NCI-H526 (cell line): ENCODE results near the gene SASH1.
"Not testable (repeated sequence)": the region's sequence is repeated elsewhere in the genome, so short reads cannot be mapped to it uniquely, and the experiment has no call there.

ENCODE experiments used
- DNase-seq, 2 experiments: peaks; one replicate each; lab custom pipeline; 2025; lab: John Stamatoyannopoulos, UW

SASH1 gene

DNA sequence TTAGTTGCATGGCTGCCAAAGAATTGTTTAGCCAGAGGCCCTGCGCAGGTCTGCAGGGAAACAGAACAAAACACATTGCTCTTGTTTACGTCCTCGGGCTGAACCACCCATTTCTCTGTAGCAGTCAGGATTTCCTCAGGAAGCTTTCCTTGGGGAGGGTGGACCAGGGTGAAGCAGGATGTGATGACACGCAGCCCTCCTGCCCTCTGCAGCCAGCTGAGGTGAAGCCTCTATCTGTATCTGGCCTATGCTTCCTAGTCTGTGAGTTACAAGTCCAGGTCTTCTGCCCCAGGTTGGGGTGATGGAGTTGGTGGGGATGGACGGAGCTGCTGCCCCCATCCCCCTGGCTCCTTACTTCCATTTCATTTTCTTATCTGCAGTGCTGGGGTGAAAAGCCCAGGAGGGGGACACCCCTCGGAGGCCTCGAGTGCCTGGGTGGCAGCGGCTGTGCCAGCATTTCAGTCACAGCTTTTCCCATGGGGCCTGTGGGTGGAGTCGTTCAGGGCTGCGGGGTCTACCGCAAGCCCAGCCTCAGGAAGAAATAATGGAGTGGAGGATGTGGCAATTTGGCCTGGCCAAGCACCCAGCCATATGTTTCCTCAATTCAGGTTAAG lies 24.9 kb downstream of the SASH1 start:
- no peak for DNase-seq

DNA sequence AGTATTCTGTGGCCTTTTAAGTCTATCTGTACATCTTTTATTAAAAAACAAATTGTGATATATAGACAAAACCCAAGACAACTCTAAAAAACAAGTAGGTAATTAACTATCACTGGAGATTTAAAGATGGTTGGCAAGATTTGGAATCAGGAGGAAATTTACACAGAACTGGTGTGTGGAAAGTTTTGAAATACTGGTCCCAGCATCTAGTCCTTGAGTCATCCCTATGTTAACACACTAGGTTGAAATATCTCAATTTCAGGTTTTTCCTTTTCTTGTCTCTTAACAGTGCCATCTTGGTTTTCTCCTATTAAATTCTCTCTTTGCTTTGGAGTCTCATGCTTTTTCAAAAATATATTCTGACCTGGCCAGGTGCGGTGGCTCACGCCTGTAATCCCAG lies 27.5 kb downstream of the SASH1 start:
- no peak for DNase-seq

DNA sequence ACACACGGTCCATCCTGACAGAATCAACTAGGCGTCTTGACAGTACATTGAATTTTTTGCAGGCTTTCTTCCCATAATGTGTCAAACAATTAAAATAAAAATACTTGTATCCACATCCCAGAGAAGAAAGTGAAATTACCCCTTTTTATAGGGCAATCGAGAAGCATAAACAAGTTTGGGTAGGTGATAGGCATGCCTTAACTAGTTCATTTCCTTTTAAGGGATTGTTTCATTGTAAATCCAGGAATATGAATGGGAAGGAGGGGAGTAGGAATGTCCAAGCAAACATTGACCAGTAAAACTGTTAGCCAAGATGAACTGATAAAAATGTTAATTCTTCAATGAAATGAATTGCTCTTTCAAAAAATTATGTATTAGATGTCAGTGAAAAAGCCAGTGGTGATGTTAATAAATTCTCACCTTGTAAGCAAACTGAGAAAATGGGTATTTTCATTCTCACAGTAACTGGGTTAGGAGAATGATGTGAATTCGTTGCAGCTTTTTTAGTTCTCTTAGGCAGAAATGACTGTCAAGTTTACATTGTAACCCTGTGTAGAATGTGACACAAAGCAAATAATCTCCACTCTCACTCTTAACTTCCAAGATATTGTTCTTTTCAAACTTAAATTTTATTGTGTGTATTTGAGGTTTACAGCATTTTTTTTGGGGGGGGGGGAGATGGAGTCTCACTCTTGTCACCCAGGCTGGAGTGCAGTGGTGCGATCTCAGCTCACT lies 31.6 kb downstream of the SASH1 start:
- DNase-seq, result no peak

DNA sequence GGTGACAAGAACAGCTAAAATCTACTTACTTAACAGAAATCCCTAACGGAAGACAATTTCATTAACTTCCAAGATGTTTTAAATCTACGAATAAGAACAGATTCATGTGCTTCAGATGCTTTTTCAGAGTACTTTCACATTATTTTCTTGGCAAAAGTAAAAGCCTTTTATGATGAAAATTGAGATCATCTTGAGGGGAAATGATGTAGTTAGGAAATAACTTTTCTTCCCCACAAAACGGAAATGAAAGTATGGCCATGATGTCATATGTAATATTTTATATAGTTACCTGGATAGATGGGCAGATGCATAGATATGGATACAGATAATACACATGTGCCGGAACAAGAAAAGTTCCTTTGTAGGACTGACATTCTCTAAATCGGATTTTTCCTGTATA lies 32.8 kb downstream of the SASH1 start:
- no peak for DNase-seq

DNA sequence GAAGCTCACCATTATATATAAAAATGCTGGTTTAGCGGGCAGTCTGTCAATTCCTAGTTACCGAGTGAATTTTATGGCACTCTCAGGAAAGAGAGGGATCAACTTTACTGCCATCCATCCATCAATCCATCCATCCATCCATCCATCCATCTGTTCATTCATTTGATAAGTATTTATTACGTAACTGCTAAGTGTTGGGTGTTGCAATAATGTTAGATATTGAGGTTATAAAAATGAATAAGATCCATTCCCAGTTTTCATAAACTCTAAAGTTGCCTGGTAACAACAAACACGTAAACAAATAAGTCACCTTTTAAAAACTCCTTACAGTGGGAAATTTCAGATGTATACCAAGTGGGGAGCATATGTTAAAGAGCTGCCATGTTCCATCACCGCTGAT lies 36.8 kb downstream of the SASH1 start:
- no peak for DNase-seq

DNA sequence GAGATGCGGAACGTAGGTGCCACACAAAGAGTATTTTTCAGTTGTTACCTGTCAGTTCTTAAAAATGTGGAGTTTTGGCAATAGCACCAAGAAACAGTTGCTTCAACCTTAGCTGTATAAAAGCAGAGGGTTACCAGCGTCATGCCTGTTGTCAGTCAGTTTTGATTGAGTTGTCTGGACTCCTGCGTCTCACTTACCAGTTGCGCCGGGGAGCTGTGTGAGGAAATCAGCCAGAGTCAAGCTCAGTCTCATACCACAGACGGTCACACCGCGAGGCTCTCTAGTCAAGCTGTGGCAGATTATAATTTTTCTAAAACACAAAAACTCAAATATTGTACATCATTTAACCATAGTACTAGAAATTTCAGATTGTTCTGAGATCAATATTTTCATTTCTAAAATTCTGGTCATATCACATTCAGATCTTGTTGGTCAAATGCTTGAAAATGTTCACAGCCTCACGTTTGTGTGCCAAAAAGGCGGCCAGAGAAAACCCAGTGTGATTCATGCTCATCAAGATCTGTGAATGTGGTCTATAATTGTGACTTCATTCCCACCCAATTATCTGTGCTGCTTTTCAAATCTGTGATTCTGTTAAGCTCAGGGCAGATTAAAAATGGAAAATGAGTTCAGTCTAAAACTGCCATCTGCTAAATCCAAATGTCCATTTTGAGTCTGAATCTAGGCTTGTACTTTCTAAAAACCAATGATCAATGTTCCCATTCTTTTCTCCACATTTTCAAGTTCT lies 37.5 kb downstream of the SASH1 start:
- DNase-seq, result no peak

DNA sequence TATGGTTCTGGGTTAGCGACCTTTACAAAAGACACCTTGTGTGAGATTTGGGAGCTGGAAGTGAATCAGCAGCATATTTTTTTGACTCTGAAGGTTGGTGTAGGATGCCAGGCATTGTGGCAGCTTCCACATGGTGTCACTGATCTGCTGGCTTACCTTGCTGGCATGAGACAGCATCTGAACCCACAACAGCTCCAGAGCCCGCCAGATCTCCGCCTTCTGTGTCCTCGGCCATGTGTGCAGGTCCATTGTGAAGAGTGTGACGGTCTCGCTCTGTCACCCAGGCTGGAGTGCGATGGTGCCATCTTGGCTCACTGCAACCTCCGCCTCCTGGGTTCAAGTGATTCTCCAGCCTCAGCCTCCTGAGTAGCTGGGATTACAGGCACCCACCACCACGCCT lies 39.4 kb downstream of the SASH1 start:
- not testable (repeated sequence) for DNase-seq

DNA sequence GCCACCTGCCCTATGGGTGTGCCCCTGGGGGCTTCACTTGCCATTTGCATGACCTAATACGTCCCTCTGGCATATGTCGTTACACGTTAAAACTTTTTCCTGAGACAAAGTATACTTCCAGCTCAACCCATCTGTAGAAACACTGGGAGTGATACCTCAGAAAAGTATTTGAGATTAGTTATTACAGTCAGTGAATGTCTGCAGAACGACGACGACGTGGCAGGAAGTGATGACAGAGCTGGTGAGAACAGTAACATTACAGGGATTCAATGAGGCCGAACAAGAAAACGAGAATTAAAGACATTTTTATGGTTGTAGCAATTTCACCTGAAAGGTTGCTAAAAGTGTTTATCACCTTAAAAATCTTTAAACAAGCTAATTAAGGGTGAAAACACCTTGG lies 40.2 kb downstream of the SASH1 start:
- no peak for DNase-seq

DNA sequence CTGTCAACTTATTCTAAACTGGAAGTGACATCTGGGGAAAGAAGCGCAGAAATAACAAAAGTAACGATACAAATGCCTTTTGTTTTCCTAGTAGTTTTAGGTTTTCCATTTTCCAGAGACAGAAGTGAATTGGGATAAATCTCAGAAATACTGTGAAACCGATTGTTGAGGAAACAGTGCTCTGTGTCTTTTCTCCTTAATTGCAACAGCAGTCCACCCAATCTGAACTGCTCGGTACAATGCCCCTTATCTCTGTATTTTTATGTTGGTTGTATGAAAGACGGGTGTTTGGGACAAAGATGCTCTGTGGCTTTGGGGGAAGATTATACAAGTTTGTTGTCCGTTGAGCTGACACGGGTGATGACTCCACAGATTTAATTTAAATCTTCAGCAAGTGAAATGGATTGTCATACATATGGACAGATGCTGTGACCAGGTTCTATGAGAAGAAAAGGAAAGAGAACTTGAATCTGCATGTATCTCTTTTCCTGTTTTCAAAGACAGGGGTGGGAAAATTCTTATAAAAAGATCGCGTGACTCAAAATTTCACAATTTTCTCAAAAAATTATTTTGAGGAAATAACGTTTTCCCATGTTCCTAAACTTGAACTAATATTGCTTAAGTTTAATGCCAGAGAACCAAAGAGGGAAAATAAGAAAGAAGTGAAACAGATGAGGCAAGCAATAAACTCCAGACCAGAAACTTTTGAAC lies 41.2 kb downstream of the SASH1 start:
- DNase-seq, result no peak

DNA sequence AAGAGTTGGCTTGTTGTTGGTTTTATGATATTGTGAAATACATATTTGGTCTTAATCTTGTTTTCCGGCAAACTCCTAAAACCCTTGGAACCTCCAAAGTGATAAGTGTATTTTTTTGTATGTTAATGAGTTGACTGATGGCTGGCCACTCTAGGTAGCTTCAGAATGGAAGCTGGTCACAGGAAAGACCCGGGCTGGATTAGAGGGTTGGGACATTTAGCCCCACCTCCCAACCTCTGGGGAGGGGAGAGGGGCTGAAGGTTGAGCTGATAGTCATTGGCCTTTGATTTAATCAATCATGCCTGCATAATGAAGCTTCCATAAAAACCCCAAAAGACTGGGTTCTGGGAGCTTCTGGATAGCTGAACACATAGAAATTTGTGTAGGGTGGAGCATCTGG lies 42.7 kb downstream of the SASH1 start:
- no peak for DNase-seq

DNA sequence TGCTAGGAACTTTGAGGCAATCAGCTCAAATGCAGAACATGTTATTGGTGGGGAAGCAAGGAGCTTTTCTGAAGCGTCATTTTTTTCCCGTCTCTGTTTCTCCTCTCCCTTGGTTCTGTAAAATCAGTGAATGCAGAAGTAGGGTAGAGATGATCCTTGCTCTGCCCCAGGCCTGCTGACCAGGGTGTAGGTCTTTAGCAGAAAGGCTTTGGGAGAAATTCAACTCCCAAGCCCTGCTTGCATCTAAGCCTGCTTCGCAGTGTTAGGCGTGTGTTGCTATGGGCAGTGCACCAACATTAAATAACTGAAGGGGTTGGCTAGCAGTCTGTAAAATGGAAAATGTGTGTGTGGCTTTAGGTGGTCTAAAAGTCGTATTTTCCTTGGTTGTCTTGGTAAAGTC lies 45.9 kb downstream of the SASH1 start:
- no peak for DNase-seq

DNA sequence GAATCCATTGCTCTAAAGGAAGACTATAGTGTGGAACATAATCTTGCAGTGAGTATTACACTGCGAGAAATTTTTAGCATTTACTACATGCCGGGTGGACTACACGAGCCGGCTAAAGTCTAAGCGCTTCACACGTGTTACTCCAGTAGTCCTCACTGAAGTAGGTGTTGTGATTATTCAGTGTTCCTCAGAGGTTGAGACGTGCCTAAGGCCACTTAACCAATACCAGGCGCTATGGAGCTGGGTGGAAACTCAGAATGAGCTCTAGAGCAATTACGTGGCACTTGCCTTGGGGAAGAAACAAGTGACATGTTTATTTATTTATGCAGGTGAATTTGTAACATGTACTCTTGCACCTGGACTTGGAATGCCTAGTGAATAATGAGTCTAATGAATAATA lies 46.4 kb downstream of the SASH1 start:
- DNase-seq, result no peak

DNA sequence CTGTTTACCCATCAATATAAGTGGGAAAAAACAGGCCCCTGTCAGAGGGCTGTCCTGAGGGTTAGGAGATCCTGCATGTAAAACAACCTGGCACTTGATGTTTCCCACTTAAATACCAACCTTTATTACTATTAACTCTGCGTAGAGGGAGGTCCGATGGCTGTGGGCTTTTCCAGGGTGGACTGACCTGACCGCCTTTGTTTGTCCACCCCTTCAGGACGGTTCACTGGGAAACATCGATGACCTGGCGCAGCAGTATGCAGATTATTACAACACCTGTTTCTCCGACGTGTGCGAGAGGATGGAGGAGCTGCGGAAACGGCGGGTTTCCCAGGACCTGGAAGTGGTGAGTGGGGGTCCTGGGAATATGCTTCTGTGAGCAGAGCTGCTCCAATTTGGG lies 47.3 kb downstream of the SASH1 start:
- no peak for DNase-seq

DNA sequence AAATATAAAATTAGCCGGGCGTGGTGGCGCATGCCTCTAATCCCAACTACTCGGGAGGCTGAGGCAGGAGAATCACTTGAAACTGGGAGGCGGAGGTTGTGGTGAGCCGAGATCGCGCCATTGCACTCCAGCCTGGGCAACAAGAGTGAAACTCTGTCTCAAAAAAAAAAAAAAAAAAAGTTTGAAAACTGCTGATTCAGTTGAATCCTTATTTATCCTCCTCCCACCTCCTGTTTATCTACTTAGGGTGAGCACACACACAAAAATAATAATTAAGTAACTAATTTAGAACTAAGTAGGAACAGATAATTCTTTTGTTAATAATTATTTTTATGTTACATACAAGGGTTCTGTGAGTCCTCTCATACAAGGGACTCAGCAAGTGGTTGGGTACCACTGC lies 49.5 kb downstream of the SASH1 start:
- DNase-seq, result not testable (repeated sequence)

DNA sequence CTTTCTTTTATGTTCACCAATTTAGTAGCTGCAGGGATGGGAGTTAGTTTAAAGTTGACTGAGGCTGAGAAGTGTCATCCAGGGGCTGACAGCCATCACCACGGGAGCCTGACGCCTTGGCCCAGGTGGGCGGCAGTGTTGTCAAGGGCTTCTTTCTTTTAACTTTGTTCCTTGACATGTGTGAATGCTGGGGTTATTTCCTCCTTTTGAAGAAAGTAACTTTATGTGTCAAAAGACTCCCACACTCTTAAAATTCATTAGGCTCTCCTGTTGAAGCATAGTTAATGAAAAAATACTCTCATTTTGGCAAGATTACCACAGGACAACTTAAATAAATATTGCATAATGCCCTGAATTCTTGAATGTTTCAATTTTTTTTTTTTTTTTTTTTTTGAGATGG lies 50.0 kb downstream of the SASH1 start:
- DNase-seq, result no peak

DNA sequence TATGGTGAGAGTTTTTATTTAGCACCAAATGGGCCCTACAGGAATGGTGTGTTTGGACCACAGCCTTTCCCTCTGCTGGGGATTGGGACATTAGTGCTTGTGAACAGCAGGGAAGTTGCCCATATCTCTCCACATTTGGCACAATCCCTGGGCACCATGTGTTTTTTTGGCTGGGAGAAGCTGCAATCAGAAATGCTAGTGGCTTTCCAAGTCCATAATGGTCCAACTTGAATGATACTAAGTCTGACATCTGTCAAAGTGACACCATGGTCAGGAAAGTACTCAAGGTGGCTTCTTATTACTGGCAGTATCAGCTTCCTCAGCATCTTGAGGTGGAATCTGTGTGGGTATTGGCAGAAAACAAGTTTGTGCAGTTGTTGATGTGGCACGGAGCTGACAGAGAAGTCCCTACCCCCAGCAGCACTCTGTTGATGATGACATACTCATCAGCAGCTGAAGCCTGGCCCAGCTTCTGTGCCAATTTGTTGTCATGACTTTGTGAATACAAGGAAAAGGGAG lies 53.0 kb downstream of the SASH1 start:
- DNase-seq, result no peak

DNA sequence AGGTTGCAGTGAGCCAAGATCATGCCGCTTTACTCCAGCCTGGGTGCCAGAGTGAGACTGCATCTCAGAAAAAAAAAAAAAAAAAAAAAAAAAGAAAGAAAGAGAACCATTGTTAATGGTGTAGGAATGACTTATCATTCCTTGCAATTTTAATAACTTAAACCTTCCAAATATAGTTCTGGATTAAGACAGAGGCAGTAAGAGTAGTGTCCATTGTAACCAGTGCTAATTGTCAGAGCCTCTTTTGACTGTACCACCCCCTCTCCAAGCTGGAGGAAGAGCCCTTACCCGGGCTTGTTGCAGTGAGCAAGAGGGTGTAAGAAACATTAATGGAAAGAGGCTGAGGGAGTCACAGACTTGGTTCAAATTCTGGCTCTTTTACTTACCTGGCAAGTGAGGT lies 53.8 kb downstream of the SASH1 start:
- DNase-seq, result no peak

DNA sequence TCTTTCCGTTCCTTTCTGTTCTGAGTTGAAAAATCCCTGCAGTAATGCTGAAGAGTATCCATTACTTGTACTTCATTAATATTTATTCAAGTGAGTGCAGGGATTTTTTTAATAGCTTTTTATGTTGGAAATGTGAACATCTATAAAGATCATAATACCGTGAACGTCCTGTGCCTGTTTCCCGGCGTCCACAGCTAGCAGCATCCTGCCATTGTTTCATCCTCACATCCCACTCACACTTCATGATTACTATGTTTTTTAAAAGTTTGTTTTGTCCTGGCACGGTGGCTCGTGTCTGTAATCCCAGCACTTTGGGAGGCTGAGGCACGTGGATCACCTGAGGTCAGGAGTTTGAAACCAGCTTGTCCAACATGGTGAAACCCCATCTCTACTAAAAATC lies 54.3 kb downstream of the SASH1 start:
- no peak for DNase-seq

DNA sequence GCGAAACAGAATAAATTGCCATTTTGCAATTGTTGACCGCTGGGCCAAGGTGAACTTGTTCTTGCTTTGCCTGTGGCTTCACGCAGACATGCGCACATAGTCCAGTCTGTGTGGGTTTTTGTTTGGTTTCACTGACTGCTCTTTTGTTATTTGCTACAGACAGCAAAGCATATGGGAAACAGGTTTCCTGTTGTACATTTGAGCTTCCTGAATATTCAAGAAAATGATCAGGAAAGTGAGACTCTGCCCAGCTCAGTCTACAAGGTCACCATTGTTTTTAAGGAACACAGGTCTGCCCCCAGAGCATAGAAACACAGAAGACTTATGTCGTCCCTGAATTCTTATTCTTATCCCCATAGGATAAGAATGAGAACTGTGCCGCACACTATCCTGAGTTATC lies 55.6 kb downstream of the SASH1 start:
- DNase-seq, result no peak

DNA sequence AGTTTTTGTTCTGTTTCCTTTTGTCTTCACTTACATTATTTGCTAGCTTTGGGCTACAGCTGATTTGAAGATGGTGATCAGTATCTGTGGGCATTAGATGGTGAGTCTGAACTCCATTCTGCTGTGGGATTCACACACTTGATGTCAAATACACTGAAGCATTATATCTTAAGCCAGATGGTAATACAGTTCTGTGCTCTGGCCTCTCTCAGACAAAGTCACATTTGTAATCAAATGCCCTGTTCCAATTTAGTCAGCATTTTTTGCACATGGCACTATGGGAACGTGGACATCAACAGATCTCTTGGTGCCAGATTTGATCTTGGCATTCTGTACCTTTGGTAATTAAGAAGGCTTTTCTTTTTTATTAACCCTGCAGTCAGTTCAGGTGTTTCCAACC lies 56.0 kb downstream of the SASH1 start:
- DNase-seq, result no peak

DNA sequence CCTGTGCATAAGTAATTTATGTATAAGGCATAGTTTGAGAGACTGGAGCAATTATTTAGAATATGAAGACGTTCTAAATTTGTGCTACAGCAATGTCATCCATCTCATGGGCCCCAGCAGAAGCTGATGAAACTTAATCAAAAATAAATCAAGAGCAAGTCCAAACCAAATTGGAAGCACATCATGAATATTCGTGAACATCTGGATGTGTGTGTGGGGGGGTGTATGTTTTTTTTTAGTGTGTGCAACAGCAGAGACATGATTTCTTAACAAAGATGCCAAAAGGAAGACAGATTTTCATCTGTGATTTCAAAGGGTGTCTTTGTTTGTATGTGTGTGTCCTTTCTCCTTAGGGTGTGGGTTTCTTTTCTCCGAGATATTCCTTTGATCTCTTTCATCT lies 58.9 kb downstream of the SASH1 start:
- DNase-seq, result no peak

DNA sequence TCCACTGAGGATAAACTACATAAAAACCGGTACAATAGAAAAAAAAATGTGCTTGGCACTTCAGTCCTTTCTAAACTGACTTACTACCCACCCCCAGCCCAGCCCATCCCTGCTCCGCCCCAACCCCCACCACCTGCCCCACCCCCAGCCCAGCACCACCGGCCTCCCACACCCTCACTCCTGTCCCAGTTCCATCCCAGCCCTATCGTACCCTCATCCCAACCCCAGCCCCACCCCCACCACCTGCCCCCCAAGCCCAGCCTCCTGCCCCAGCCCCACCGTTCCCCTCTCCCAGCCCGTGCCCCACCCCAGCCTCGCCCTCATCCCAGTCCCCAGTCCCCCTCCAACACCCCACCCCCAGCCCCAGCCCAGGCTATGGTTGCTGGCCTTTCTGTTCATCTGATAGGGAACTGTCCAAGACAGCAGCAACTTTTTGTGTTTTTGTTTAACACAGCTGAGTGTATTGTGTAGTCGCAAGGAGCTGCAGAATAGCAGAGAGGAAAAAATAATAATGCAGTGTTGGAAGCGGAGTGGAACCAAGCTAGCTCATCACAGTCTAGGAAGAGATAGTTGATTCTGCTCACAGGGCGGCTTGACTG lies 61.9 kb downstream of the SASH1 start:
- no peak for DNase-seq
